Glutamatergic neuron (in vitro differentiated cells): ENCODE measurements around the gene TARBP2. TPM values are rescaled to one million over a fixed set of nuclear protein-coding genes. Genes with fewer than 3 reads are reported as not detected.

Experiments
- DNase-seq: peaks from one replicate; pipeline ENCODE4 v3.0.0; 2022
- H3K27ac Mint-ChIP-seq: one replicate; pipeline ENCODE4 v1.8.0; 2020; ENCODE audit warnings: mild to moderate bottlenecking, mixed read lengths, inconsistent platforms; ENCODE audit not compliant: unreplicated experiment
- H3K27me3 Mint-ChIP-seq: one replicate; pipeline ENCODE4 v1.8.0; 2020; ENCODE audit warnings: mild to moderate bottlenecking, moderate library complexity, mixed read lengths, inconsistent platforms; ENCODE audit not compliant: unreplicated experiment
- H3K36me3 Mint-ChIP-seq: one replicate; pipeline ENCODE4 v1.8.0; 2020; ENCODE audit warnings: mild to moderate bottlenecking, mixed read lengths, inconsistent platforms; ENCODE audit not compliant: unreplicated experiment
- H3K4me1 Mint-ChIP-seq: one replicate; pipeline ENCODE4 v1.8.0; 2020; ENCODE audit warnings: mild to moderate bottlenecking, low read depth, mixed read lengths, inconsistent platforms; ENCODE audit not compliant: unreplicated experiment
- H3K4me3 Mint-ChIP-seq: one replicate; pipeline ENCODE4 v1.8.0; 2020; ENCODE audit warnings: mild to moderate bottlenecking, mixed read lengths, inconsistent platforms; ENCODE audit not compliant: unreplicated experiment
- H3K9me3 Mint-ChIP-seq: one replicate; pipeline ENCODE4 v1.8.0; 2020; ENCODE audit warnings: mild to moderate bottlenecking, moderate library complexity, mixed read lengths, inconsistent platforms; ENCODE audit not compliant: unreplicated experiment
- CTCF ChIP-seq: fragments of 200-600 bp; sonication (generic); IDR thresholded peaks from one replicate; pipeline ENCODE4 v1.5.0; 2021; ENCODE audit not compliant: partially characterized antibody, unreplicated experiment
- total RNA-seq: library from RNA; stranded (reverse); fragmentation: NEBNext Ultra II Directional; extraction: Animal tissue kit (Norgen Biotek cat#: 25700); gene quantifications from one replicate; pipeline ENCODE4 v1.2.1, GENCODE V29; 2021; ENCODE audit not compliant: unreplicated experiment

Gene TARBP2
- total RNA-seq, 1 donor from 2014 or later: 49.0 TPM

GRCh38 chr12:53550595-53550994 lies 49.5 kb downstream of the TARBP2 start:
- H3K4me1 Mint-ChIP-seq: peaks cover 8% of the 10 kb centered on the region
- no peak for TF ChIP-seq CTCF
- no peak for DNase-seq
- no peaks in the 10 kb centered on the region for H3K36me3 Mint-ChIP-seq
- H3K4me3 Mint-ChIP-seq: no peak overlapping the region
- no peaks in the 10 kb centered on the region for H3K9me3 Mint-ChIP-seq
- H3K27ac Mint-ChIP-seq: no peak overlapping the region
- peaks cover 2% of the 10 kb centered on the region for H3K27me3 Mint-ChIP-seq

GRCh38 chr12:53551889-53552291 lies 50.8 kb downstream of the TARBP2 start:
- no peak for TF ChIP-seq CTCF
- peaks cover 8% of the 10 kb centered on the region for H3K4me1 Mint-ChIP-seq
- no peaks in the 10 kb centered on the region for H3K9me3 Mint-ChIP-seq
- no peak for DNase-seq
- H3K27ac Mint-ChIP-seq: no peak overlapping the region
- H3K27me3 Mint-ChIP-seq: peaks cover 2% of the 10 kb centered on the region
- H3K4me3 Mint-ChIP-seq: no peak overlapping the region
- H3K36me3 Mint-ChIP-seq: no peaks in the 10 kb centered on the region

DNA sequence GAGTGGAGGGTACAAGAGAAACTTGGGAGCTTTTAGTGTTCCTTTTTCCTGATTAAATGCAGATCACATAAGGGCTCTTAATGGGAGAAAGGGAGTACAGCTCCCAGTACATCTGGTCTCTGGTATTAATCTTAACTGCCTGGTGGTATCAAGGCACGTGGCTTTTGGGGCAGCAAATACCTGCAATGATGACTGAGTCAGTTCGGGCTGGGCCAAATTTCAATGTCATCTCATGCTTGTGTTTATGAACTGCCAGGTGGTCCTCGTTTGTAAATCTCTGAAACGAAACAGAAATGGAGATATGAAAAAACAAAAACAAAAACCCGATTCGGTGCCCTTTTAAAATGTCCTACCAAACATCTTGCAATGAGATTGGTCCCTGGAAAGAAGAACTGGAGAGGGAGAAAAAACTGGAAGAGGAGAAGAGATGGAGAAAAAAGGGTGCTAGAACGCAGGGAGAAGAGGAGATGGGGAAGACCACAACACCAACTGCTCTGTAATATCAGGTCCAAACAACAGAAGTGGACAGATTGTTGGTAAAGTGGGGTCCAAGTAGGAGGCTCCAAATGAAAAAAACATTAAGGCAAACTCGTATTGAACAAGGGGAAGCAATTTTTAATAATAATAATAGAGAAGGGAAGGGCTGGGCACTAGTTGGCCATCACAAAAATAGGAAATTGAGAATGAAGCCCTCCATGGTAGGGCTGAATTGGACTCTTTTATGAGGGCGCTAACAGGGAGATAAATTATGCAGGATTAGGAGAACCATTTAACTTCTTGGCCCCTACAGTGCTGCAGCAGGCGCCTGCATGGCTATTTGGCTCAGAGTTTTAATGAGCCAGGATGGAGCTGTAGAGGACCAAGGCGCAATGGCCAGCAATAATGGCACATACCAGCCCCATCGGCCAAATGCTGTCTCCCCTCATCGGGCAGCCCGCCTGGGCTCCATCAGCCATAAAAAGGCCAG lies 51.6 kb downstream of the TARBP2 start:
- H3K36me3 Mint-ChIP-seq: no peaks in the 10 kb centered on the region
- TF ChIP-seq CTCF: no peak
- no peaks in the 10 kb centered on the region for H3K9me3 Mint-ChIP-seq
- no peak for DNase-seq
- H3K4me1 Mint-ChIP-seq: peaks cover 8% of the 10 kb centered on the region
- peak overlapping the region; percentile 10 for H3K27ac Mint-ChIP-seq
- peaks cover 5% of the 10 kb centered on the region for H3K27me3 Mint-ChIP-seq
- no peak overlapping the region for H3K4me3 Mint-ChIP-seq

Other genes starting within 250 kb of the TARBP2 start
- gene ESPL1, start 233.0 kb upstream of the TARBP2 start, total RNA-seq: 5.1 TPM
- 292 TPM for gene PFDN5, start 205.7 kb upstream of the TARBP2 start, total RNA-seq
- 66.1 TPM for gene MYG1, start 201.6 kb upstream of the TARBP2 start, total RNA-seq
- 57.5 TPM for gene AAAS, start 179.7 kb upstream of the TARBP2 start, total RNA-seq
- not detected for gene SP7, start 164.9 kb upstream of the TARBP2 start, total RNA-seq
- gene SP1, start 121.1 kb upstream of the TARBP2 start, total RNA-seq: 34.8 TPM
- gene AMHR2, start 77.4 kb upstream of the TARBP2 start, total RNA-seq: not detected
- 105 TPM for gene PRR13, start 59.5 kb upstream of the TARBP2 start, total RNA-seq
- gene PCBP2, start 49.2 kb upstream of the TARBP2 start, total RNA-seq: 1,170 TPM
- gene MAP3K12, start 1.8 kb upstream of the TARBP2 start, total RNA-seq: 94.2 TPM
- not detected for gene NPFF, start 6.2 kb downstream of the TARBP2 start, total RNA-seq
- gene ATF7, start 125.1 kb downstream of the TARBP2 start, total RNA-seq: 36.0 TPM
- gene ATP5MC2, start 174.8 kb downstream of the TARBP2 start, total RNA-seq: 283 TPM
- gene CALCOCO1, start 226.2 kb downstream of the TARBP2 start, total RNA-seq: 151 TPM